ENCODE results near the gene AIP. TPM values are rescaled to one million over a fixed set of nuclear protein-coding genes. Genes with fewer than 3 reads are reported as not detected.

AIP gene
- total RNA-seq, 1 donor = 141 TPM

DNA sequence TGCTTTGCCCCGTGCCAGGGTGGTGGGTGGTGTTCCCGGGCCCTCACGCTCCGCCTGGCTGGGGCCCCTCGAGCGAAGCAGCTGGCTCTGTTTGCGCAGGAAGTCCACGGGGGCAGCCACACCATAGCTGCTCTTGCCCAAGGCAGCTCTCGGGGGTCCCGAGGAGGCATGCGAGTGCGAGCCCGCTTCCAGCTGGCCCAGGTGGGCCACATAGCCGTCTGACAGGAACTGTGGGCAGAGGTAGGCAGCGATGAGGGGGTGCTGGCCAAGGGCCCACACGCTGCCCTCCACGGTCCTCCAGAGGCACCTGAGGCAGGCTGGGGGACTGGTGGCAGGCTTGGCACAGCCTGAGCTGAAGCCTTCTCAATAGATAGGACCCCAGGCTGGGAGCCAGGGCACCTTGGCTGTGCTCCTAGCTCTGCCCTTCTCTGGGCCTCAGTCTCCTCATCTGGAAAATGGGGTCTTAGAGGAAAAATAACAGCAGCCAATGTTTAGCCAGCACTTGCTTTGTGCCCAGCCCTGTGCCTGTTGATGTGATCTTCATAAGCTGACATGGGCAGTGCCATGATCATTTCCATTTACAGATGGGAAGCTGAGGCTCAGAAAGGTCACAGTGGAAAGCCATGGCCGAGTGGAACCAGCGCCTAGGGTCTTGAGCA is 9.4 kb downstream of the AIP start:
- no peak for DNase-seq (ENCODE audit: low read depth in 2 of 3, low spot score in 2 of 3)

DNA sequence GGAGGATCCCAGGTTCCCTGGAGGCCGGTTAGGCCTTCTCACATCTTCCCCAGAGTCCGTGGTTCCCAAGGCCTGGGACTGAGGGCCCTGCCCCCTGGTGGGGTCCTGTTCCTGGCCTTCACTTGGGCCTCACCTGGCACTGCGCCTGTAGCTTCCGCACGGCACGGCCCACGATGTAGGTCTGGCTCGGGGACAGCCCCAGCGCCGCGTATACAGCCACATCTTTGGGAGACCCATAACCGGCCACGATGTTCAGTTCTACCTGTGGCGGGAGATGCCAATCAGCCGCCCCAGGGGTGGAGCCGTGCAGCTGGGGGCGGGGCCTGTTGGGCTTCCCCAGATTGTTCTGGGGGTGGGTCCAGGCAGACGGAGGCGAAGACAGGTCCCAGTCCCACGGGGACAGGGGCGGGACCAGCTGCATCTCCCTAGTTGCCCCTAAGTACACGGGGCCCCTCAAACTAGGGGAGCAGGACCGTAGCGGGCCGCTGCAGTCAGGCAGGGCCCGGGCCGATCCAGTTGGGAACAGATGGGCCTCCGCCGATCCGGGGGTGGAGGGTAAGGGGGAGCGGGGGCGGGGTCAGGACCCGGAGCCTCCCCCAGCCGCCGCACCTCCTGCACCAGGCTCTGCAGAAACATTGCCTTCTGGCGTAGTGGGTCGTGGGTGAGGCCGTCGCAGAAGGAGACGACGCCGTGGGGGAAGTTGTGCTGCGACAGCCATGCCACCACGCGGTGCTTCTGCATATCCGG is 10.1 kb downstream of the AIP start:
- DNase-seq (ENCODE audit: low read depth in 2 of 3, low spot score in 2 of 3) = no peak

DNA sequence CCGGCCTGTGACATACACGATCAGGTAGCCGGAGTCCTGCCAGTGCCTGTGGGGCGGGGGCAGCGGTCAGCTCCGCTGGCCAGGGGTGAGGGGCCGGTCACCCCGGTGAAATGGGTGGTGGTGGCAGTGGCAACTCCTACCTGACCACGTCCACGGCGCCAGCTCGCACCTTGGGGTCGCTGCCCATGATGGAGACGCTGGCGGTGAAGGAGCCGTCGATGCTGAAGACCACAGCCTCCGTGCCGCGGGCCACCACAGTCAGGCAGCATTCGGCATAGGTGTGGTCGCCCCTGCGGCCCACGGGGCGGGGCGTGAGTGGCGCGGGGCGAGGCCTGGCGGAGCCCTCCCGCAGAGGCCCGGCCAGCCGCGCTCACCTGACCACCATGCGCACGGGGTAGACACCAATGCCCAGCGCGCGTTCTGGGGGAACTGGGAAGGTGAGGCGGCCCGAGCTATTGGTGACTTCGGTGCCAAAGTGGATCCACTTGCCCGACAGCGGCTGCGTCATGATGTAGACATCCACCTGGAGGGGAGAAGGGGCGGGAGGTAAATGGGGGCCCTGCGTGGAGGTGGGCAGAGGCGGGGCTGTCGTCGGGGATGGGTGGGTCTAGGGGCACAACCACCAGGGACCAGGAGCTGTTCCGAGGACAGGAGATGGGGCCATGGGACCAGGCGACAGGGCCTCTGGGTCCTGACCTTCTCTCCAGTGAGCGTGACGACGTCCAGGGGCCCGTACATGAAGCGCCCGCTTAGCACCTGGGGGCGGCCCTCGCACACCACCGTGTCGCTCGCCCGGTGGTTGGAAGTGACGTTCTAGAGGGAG is 10.9 kb downstream of the AIP start:
- DNase-seq (ENCODE audit: low read depth in 2 of 3, low spot score in 2 of 3) = no peak

- no peak for DNase-seq (ENCODE audit: low read depth in 2 of 3, low spot score in 2 of 3)
Measured at GRCh38 chr11:67494371-67495233, 11.8 kb downstream of the AIP start.

DNA sequence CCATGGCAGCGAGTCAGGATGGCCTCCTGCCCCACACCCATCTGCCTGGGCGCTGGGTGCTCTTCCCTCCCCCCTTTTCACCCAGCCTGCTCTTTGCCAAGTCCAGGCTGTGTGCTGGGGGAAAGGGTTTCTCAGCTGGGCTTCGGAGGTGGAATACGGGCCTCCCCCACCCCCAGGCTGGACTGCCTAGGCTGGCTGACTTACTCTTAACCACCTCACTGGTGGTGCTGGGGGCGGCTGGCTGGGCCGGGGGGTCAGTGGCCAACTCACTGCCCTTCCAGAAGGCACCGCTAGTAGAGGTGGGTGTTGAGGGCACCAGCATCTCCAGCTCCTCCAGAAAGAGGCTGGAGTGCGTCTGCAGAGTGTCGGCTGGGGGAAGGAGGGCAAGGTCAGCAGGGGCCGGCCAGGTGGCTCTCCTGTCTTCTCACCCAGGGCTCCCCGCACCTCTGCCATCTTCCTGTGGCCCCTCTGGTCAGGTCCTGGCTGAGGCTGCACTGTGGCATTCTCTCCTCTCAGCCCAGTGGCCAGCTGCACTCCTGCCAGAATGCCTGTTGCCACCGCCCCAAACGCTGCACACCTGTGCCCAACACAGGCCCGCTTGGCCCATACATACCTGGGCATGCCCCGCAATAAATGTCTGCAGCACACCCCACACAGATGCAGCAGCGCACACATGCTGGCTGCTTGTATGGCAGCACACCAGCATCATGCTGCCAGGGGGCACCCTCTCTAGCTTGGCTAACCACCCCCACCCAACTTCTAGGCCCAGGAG is 12.6 kb downstream of the AIP start:
- DNase-seq (ENCODE audit: low read depth in 2 of 3, low spot score in 2 of 3) = no peak

DNA sequence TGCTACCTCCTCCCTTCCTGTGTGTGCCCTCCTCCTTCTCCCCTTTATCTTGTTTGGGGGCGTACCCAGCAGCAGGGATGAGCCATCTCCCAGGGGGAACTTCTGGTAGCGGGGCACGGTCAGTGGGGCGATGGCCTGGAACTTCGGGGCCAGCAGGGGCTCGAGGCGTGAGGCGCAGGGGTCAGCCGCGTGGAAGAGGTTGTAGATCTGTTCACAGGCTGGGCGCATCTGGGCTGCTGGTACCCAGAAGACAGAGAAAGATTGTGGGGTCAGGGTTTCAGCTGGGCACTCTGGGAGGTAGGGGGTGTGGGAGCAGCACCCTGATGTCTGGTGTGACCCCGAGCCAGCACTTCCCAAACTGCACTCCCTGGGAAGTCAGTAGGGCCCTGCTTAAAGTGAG is 13.3 kb downstream of the AIP start:
- no peak for DNase-seq (ENCODE audit: low read depth in 2 of 3, low spot score in 2 of 3)

GRCh38 chr11:67497656-67498291 is 14.9 kb downstream of the AIP start:
- DNase-seq (ENCODE audit: low read depth in 2 of 3, low spot score in 2 of 3) = no peak

- no peak for DNase-seq (ENCODE audit: low read depth in 2 of 3, low spot score in 2 of 3)
Measured at GRCh38 chr11:67498544-67498972, 15.7 kb downstream of the AIP start.

DNA sequence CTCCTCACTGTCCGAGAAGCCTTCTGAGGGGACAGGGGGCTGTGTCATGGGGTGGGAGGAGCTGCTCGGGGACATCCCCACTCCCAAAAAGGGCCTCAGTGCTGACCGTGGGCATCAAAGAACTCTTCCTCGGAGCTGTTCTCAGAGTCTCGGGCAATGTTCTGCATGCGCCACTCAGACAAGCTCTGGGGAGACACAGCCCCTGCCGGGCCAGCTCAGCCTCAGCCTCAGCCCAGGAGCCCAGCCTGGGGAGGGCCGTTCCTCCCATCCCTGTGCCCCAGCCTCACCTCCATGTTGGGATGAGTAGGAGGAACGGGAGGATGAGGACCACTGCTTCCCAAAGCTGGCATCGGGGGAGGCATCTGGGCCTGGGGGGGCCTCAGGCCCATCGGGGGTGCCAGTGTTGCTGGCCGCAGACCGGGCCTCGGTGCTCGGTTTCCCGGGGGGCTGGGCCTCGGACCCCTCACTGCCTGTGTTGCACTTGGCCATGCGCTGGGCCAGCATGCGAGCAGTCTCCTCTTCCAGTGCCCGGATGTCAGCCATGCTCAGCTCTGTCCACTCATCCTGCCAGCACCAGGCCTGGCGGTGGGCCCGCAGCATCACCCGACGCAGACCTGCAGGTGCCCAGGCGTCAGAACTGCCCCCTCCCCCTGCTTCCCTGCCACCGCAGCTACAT is 17.1 kb downstream of the AIP start:
- no peak for DNase-seq (ENCODE audit: low read depth in 2 of 3, low spot score in 2 of 3)

- DNase-seq (ENCODE audit: low read depth in 2 of 3, low spot score in 2 of 3) = no peak
Measured at GRCh38 chr11:67500484-67500821, 17.6 kb downstream of the AIP start.

GRCh38 chr11:67500831-67501715 is 18.2 kb downstream of the AIP start:
- DNase-seq (ENCODE audit: low read depth in 2 of 3, low spot score in 2 of 3) = no peak

DNA sequence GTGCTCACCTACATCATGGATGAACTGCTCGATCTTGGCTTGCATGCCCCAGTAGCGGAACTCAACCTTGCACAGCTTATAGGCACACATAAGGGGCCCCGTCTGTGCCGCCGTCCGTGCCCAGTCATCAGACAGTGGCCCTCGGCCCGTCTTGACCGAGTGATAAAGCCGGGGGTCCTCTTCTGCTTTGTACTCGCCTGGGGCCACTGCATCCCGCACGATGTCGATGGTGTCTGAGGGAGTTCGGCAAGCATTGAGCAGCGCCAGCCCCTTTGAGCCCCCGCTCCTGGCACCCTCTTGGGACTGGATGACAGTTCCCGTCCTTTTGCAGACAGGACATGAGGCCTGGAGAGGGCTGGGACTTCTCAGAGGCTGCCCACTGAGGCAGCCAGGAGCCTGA is 19.0 kb downstream of the AIP start:
- DNase-seq (ENCODE audit: low read depth in 2 of 3, low spot score in 2 of 3) = no peak

DNA sequence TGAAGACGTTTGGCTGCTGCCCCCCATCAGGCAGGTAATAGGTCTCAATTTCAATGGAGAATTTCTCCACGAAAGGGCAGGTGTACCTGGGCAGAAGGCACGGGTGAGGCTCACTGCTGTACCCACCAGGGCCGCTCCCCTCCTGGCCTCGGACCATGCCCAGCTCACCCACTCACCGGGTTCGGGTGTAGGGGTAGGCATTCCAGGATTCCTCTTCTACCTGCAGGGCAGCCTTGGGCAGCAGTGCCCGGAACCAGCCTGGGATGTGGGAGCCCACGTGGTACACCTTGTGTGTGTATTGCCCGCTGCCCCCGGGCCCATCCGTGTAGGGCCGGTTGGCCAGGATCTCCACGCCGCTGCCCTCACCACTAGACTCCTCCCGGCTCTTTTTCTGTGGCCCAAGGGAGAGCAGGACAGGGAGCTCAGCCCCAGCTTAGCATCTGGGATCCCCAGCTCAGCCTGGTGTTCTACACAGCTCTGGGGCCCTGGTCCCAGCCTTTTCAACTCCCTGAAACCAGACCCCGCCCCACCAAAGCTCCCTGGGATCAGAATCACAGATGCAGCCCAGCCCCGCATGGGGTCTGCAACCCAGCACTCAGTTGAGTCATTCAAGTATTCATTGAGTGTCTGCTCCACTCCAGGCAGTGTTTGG is 19.6 kb downstream of the AIP start:
- no peak for DNase-seq (ENCODE audit: low read depth in 2 of 3, low spot score in 2 of 3)

DNA sequence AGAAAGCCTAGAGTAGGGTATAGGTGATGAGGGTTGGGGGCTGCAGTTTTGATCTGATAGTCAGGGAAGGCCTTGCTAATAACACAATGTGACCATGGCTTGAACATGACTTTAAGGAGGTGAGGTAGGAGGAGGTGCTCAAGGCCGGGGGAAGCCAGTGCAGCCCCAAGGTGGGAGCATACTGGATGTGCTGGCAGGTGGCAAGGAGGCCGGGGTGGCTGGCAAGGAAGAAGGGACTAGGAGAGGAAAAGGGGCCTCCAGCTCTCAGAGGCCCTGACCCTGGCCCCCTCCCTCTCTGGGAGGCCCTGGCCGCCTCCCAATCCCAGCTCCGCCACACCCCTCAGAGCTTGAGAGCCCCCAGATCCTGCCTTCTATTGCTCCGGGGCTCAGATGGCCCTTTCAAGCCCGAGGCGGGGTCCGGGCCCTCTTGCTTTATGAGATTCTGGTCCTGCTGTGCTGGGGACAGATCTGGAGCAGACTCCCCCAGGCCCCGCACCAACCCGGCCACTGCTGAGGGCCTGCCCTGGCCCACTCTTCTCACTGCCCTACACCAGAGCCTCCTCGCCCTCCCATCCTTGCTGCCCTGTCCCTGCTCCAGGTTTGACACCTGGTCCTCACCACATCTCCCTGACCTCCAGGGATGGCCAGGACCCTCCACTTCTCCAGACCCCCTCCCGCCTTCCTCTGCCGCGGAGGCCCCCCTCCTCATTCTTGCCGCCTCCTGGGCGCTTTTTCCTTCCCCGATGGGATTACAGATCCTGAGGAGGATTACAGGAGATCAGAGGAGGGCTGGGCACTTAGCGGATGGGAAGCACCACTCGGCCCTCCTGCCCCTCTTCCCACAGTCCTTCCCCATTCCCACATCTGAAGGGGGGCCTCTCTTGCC is 20.5 kb downstream of the AIP start:
- DNase-seq (ENCODE audit: low read depth in 2 of 3, low spot score in 2 of 3) = no peak

GRCh38 chr11:67504005-67504949 is 21.5 kb downstream of the AIP start:
- no peak for DNase-seq (ENCODE audit: low read depth in 2 of 3, low spot score in 2 of 3)
